PC-9 (cell line): ENCODE results near the gene PDP2.

ENCODE experiments used
- CTCF ChIP-seq: fragments of 200-600 bp; sonication (generic); conservative IDR thresholded peaks from 2 replicates; pipeline ENCODE4 v1.6.1; 2017; ENCODE audit warnings: mixed run types, antibody characterized with exemption, mild to moderate bottlenecking, moderate library complexity
- EZH2 ChIP-seq: fragments of 200-600 bp; sonication (generic); IDR thresholded peaks from 2 replicates; pipeline ENCODE4 v1.8.0; 2017; ENCODE audit warnings: antibody characterized with exemption, low read depth

GRCh38 chr16:66936889-66937554, 56.7 kb downstream of the PDP2 start:
- TF ChIP-seq CTCF (no peak), EZH2 (no peak)
